Activated CD8-positive, alpha-beta memory T cell treated with anti-CD3 and anti-CD28 coated beads, Interleukin-2, amount 50 U/mL, for 48 hours (primary cell): Measurements from ENCODE around the gene CDKL4.
"Not testable (repeated sequence)": the region's sequence is repeated elsewhere in the genome, so short reads cannot be mapped to it uniquely, and the experiment has no call there.

Experiments
- DNase-seq: peaks from one replicate; pipeline ENCODE4 v3.0.0-alpha.2; 2020

The CDKL4 gene

DNA sequence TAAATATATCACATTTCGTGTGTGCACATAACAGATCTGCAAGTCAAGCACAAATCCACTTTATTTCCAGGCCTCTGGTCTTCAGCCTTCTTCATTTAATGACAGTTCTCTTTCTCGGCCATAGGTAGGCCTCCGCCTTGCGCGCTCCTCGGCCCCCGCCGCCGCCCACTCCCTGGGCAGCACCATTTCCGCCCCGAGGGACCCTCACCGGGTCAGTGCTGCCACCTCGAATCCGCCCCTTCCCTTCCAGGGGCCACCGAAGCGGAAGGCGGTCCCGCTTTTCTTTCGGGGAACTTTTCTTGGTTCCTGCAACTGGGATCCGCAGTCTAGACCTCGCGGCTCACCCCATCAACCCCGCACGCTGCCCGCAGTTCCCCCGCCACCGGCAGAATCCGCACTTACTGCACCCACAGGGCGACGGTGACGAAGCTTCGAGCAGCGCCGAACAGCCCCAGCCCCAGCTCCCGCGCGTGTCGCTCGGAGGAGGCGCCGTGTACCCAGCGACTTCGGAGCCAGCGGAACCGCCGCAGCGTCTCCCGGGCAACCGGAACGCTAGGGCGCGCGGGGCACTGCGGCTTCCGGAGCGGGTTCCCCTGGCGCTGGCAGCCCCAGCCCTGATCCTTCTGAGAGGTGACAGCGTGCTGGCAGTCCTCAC lies at the start of gene CDKL4:
CDKL4 (minus strand) TSS at position 502 of the 655 bp plus-strand sequence.
- no peak for DNase-seq

DNA sequence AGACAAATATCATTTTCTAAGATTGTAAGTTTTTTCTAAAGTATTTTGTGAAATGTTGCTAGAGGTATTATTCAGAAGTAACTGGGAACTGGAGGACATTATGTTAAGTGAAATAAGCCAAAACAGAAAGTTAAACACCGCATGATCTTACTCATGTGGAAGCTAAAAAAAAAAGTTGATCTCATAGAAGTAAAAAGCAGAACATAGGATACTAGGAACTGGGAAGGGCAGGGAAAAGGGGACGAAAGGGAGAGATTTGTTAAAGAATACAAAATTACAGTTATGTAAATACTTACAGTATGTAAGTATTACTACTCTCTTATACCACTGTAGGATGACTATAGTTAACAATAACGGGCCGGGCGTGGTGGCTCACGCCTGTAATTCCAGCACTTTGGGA lies 46.7 kb upstream of the CDKL4 start:
- DNase-seq: no peak

DNA sequence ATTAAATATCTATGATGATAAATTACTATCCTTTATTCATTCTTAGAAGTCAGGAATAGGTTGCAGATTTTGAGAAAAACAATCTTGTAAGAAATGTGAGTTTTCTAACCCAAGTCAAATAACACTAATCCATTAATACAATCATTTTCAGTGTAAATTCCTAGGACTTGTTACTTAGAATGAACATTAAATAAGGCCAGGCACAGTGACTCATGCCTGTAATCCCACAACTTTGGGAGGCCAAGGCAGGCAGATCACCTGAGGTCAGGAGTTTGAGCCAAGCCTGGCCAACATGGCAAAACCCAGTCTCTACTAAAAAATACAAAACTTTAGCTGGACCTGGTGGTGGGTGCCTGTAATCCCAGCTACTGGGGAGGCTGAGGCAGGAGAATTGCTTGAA lies 45.8 kb upstream of the CDKL4 start:
- DNase-seq: no peak

DNA sequence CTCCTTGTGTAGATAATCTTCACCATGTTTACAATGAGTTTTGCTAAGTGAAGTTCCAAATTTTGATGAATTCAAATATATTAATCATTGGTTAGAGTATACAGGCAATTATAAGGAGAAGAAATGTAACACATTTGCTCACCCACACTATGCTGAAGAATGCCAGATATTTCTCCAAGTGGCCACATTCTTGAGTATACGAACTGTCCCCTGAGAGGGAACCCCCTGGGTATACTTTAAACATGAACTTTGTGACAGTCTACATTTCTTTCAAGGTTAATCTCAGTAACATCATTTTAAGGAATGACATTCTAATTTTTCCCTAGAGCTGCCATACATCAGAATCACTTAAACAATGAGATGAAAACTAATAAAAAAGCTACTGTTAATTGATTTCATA lies 39.8 kb upstream of the CDKL4 start:
- no peak for DNase-seq

DNA sequence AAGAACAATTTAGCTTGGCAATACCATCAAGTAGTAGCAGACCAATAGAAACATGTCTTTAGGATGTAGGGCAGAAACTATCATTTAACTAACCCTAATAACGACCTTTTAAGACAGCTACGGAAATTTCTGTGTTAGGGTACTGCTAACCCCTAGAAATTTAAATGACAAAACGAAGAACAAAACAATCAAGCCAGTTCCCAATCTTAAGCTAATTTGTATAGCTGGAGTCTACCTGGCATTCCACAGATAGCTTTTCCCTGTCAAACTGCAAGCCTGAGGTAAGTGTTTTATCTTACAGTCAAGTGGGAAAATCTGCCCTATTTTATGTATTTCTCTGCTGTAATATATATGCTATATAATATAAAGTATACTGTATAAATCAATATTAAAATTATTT lies 37.6 kb upstream of the CDKL4 start:
- no peak for DNase-seq

DNA sequence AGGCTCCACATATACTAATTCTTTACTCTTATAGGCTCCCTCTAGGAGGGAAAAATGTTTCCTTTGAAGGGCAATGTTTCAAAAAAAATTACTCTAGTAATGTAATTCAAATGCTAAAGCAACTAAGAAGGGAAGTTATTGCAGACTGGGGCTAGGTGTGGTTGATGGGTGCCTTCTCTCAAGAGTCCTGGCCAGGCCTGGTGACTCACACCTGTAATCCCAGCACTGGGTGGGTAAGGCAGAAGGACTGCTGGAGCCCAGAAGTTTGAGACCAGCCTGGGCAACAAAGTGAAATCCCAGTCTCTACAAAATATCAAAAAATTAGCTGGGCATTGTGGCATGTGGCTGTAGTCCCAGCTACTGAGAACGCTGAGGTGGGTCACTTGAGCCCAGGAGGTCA lies 31.2 kb upstream of the CDKL4 start:
- no peak for DNase-seq

DNA sequence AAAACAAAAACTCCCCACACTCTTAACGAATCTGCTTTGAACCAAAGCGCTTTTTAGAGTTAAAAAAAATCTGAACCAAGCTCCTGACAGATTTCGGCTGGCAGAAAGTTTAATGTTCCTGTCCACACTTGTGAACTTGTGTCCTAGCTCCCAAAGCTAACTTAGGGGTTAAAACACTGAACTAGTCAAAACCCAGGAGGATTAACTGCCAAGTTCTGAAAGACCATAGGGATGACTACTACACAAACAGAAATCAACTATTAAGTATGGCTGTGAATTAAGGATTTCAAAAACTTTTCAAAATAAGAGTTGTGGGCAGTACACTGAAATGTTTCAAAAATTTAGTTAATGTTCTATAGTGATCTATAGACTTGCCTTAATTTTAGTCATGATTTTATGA lies 26.2 kb upstream of the CDKL4 start:
- DNase-seq: no peak

DNA sequence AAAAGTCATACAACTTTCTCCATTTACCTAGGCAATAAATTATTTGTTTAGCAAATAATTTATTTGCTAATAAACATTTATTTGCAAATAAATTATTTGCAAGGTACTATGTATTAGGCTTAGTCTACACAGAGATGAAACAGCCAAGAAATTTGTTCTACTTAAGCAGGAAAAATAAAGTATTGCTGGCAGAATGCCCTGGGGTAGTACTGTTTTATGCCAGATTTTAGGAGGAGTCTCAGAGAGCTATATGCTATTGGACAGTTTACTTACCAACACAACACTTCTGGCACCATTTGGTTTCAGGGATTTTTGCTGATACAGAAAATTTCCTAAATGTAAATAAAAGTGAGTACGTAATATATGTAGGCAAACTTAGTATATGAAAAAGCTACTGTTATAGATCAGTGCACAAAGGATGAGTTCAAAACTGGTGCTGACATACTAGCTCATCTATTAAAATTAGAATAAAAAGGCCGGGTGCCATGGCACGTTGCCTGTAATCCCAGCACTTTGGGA lies 23.2 kb upstream of the CDKL4 start:
- DNase-seq: no peak

DNA sequence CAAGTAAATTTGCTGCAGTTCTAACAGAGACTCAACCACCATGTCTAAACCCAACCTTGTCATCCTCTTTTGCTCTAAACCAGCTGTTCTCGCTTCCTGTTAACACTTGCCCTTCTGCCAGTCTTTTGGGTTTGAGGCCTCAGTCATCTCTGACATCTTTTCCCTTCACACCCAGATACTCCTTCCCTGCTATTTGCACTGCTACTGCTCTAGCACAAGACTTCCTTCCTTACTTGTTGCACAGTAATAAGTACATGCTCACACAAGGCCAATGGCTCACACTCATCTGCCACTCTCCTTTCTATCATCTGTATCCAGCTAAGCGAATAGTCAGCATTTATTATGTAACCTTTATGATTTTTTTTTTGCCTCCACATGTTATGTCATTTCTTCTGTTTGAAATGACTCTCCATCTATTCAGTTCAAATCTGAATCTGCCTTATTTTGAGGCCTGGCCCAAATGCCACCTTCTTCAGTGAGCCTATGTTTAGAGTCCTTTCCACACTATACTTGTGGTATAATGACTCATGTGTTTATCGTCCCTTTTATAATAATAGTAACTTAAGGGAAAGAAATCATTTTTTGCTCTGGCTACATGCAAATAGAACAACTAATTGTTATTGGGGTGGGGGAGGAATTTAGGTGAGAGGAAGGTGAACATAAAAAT lies 22.5 kb upstream of the CDKL4 start:
- no peak for DNase-seq

DNA sequence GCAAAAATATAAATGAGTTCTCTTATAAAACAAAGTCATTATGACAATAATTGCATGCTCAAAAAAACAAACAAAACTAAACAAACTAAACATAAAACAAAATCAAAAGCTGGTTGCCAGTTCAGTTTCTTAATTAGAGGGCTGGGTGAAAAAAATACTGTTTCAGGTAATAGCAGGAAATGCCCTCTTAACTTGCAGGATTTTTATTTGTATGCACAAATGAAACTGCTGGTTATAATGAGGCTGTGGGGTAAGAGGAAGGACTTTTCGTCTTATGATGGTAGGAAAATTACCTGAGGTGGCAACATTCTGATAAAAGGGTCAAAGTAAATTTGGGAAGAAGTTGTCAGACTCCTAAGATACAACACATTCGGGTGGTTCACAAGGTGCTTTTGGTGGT lies 21.5 kb upstream of the CDKL4 start:
- DNase-seq: no peak

DNA sequence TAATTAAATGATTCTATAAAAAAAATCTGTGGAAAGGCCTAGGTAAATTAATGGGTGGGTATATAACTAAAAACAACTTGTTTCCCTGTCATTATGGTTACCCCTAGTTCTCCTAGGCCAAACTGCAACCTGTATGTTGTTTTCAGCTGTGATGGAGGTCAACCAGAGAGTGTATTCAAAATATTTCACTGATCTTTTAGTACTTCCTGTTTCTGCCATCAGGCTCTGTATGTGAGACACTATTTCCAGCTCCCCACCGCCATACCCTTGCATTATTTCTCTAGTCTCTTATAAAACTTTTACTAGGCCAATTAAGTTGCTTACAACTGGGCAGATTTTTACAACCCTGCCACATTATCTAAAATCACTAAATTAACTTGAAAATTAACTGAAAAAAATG lies 21.0 kb upstream of the CDKL4 start:
- DNase-seq: no peak

DNA sequence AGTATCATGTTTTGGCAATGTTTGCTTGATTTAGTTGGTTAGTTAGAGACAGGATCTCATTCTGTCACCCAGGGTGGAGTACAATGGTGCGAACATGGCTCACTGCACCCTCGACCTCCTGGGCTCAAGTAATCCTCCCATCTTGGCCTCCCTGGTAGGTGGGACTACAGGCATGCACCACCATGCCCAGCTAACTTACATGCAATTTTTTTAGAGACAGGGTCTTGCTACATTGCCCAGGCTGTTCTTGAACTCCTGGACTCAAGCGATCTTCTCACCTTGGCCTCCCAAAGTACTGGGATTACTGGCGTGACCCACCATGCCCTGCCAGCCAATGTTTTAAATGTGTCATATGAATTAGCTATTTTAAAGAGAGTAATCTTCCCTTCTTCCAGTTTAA lies 16.3 kb upstream of the CDKL4 start:
- no peak for DNase-seq

DNA sequence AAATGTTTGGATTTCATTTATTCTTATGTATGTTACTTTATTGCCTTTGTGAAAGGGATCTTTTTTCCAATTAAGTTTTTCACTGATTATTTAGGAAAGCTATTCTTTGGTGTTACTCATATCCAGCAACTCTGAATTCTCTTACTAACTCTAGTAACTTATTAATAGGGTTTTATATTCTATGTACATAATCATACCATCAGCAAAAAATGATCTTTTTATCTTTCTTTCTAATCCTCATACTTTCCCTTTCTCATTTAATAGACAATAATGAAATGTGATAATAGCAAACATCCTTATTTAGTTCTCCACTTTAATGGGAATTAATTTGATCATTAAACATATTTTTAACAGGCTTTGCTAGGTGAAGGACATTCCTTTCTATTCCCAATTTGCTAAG lies 12.3 kb upstream of the CDKL4 start:
- no peak for DNase-seq

DNA sequence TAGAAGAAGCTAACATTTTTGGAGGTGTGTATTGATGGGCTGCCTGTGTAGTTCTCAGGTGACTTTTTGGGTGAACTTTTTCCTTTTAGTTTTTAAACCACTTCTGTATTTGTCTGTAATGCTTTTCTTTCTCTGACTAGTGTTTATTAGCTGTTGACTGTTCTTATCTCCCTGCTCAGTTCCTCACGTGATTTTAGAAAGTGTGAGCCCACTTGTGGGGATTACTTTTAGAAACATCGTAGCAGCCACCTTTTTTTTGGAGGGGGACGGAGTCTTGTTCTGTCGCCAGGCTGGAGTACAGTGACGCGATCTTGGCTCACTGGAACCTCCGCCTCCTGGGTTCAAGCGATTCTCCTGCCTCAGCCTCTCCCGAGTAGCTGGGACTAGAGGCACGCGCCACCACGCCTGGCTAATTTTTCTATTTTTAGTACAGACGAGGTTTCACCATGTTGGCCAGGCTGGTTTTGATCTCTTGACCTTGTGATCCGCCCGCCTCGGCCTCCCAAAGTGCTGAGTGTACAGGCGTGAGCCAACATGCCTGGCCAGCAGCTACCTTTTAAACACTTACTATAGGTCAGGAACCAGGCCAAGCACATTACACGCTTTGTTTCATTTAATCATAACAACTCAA lies 9.2 kb upstream of the CDKL4 start:
- no peak for DNase-seq

DNA sequence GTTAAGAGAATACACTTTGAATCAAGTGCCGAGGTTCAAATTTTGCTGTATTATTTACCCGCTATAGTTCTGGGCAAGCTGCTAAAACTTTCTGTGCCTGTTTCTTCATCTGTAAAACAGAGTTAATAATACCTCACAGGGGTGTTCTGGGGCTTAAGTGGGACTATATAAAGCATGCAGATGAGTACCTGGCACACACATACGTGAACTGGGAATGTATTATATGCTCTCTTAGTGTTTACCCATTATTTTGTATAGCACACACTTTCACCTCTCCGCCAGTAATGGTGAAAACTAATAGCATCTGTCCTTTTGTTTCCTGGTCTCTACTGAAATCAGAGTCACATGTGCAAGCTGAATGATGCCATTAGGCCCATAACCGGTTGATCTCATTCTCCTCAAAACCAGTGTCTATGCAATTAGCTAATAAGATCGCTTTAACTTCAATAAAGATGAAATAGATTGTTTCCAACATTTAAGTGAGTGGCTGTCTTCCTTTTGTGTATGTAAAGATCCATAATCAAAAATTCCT lies 3.8 kb upstream of the CDKL4 start:
- DNase-seq: no peak

DNA sequence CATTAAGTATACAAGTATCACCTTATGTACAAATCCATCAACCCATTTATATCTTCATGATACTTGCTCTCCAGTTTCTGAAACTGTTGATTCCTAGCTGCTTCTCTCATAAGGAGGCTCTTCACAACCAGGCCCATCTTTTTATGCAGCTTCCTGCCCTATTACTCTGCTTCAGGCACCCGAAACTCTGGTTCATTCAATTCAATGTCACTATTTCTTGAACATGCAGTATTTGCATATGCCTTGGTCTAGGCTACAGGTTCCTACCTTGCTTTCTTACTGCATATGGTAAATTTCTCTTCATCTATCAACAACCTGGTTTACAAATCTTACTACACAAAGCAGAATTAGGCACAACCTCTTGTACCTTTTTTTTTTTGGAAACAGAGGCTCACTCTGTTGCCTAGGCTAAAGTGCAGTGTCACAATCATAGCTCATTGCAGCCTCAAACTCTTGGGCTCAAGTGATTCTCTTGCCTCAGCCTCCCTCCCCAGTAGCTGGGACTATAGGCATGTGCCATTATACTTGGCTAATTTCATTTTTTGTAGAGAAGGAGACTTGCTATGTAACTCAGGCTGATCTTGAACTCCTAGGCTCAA lies 2.7 kb upstream of the CDKL4 start:
- no peak for DNase-seq

DNA sequence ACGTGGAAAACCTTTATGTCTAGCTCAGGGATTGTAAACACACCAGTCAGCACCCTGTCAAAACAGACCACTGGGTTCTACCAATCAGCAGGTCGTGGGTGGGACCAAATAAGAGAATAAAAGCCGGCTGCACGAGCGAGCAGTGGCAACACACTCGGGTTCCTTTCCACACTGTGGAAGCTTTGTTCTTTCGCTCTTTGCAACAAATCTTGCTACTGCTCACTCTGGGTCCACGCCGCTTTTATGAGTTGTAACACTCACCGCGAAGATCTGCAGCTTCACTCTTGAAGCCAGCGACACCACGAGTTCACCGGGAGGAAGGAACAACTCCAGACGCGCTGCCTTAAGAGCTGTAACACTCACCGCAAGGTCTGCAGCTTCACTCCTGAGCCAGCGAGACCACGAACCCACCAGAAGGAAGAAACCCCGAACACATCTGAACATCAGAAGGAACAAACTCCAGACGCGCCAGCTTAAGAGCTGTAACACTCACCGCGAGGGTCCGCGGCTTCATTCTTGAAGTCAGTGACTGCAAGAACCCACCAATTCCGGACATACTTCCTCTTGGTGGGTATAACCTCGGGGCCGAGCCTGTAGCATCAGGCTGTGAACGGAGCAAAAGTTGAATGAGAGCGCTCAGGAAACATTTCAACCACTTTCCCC lies 1.3 kb upstream of the CDKL4 start:
- not testable (repeated sequence) for DNase-seq

DNA sequence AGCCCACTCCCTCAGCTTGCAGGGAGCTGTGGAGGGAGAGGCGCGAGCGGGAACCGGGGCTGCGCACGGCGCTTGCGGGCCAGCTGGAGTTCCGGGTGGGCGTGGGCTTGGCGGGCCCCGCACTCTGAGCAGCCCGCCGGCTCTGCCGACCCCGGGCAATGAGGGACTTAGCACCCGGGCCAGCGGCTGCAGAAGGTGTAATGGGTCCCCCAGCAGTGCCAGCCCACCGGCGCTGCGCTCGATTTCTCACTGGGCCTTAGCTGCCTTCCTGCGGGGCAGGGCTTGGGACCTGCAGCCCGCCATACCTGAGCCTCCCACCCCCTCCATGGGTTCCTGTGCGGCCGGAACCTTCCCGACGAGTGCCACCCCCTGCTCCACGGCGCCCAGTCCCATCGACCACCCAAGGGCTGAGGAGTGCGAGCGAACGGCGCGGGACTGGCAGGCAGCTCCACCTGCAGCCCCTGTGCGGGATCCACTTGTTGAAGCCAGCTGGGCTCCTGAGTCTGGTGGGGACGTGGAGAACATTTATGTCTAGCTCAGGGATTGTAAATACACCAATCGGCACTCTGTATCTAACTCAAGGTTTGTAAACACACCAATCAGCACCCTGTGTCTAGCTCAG lies 582 bp upstream of the CDKL4 start:
- DNase-seq: not testable (repeated sequence)

DNA sequence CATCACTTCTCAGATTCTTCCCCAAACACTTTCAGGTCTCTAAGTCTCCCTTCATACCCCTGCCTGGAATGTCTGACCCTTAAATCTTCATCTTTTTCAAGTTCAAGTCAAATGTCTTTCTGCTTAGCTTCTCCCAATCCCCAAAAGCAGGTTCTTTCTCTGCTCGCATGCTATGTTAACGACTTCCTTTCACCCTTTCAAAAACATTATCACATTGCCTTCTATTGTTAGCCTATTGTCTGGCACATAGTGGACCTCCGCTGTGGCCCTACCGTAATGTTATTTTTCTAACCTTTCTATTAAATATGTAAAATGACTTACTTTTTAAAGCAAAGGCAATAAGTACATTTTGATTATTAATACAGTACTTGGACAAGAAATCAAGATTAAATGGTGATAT lies 2.2 kb downstream of the CDKL4 start:
- no peak for DNase-seq

DNA sequence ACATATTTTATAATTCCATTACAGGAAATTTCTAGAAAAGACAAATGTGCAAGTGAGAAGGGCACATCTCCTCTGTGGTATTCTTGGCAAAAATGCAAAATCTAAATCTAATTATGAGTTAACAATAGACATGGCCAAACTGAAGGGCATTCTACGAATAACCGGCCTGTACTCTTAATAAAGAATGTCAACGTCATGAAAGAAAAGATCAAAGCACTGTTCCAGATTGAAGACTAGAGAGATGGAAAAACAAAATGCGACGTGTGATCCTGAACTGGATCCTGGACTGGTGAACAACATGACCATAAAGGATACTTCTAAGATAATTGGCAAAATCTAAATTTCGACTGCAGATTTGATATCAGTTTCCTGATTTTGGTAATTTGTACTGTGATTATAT lies 3.0 kb downstream of the CDKL4 start:
- DNase-seq: no peak

DNA sequence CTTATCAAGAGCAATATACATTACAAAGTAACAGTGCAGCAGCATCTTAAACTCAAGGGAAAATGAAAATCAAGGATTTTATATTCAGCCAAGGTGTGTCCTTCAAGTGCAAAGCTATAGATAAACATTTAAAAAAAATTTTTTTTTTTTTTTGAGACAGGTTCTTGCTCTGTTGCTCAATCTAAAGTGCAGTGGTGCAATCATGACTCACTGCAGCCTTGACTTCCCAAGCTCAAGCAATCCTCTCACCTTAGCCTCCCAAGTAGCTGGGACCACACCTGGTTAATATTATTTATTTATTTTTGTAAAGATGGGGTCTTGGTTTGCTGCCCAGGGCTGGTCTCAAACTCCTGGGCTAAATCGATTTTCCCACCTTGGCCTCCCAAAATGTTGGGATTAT lies 9.0 kb downstream of the CDKL4 start:
- DNase-seq: no peak

DNA sequence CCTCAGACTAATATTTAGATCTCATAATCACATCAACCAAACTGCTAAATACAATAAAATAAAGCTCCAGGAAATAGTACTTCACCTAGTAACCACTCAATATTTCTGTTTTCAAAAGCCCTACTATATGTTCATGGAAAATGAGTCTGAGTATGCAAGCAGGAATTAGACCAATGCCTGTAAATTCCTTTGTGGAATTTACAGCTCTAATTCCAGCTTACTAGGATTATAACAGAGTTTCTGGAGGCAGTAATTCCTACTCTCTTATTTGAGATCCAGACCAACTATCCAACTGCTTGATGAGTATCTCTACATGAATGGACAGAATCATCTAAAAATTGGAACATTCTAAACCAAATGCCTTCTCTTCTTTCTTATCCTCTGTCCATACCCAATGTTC lies 11.6 kb downstream of the CDKL4 start:
- DNase-seq: no peak
